Measurements from ENCODE around the gene SELENOH.

The SELENOH gene

GRCh38 chr11:57772562-57772961 lies 31.3 kb downstream of the SELENOH start (continued):
- TF ChIP-seq TSHZ1 (tag by site-specific recombination; IDR thresholded peaks at IDR 0.05; ENCODE audit: borderline replicate concordance) (no peak), ZNF621 (tag by site-specific recombination; IDR thresholded peaks at IDR 0.05) (no peak), ZNF366 (tag by site-specific recombination; conservative IDR thresholded peaks at IDR 0.05) (peak; percentile 63), ZNF112 (tag by site-specific recombination; IDR thresholded peaks at IDR 0.05) (no peak), ZNF645 (tag by site-specific recombination; IDR thresholded peaks at IDR 0.05) (no peak), ZNF692 (tag by site-specific recombination; IDR thresholded peaks at IDR 0.05) (no peak), ZBTB8A (tag by site-specific recombination; IDR thresholded peaks at IDR 0.05) (no peak), ZNF639 (tag by site-specific recombination; IDR thresholded peaks at IDR 0.05) (no peak), ZBTB48 (tag by site-specific recombination; IDR thresholded peaks at IDR 0.05) (no peak), PRDM1 (tag by site-specific recombination; IDR thresholded peaks at IDR 0.05) (peak; percentile 73), ATF2 (tag by site-specific recombination; IDR thresholded peaks at IDR 0.05; ENCODE audit: low read depth) (no peak), ZSCAN5A (tag by site-specific recombination; IDR thresholded peaks at IDR 0.05) (no peak), BCL6B (tag by site-specific recombination; IDR thresholded peaks at IDR 0.05) (no peak), MEIS1 (CRISPR knock-in tag; IDR thresholded peaks at IDR 0.05; ENCODE audit: borderline replicate concordance) (no peak)

Measured in HEK293 (cell line).